Posterior vena cava (tissue), 2 donors: ENCODE data around the gene ID2. TPM values are rescaled to one million over a fixed set of nuclear protein-coding genes. Genes with fewer than 3 reads are reported as not detected.

Source experiments
- DNase-seq: peaks from one replicate; pipeline ENCODE4 v3.0.0-alpha.2; 2020; ENCODE audit warnings: low spot score
- intact Hi-C, 2 donors: fragments of 100-400 bp; cut with DNase I; formaldehyde crosslinking; loops; one replicate each; pipeline versions ENCODE4 v1.14.1 to v1.14.2; 2022 to 2023
- total RNA-seq, 2 donors: library from RNA; stranded (reverse); fragmentation: NEBNext Ultra II Directional; extraction: Animal tissue kit (Norgen Biotek cat#: 25700); gene quantifications; one replicate each; pipeline ENCODE4 v1.2.1, GENCODE V29; 2021
- donor health status: DM: yes; HTN: yes; CAD: no.
- donor health status: DM: yes; HTN: yes; CAD: no.

The ID2 gene
- total RNA-seq, 2 donors from 2014 or later = 82.2 to 135 TPM

DNA sequence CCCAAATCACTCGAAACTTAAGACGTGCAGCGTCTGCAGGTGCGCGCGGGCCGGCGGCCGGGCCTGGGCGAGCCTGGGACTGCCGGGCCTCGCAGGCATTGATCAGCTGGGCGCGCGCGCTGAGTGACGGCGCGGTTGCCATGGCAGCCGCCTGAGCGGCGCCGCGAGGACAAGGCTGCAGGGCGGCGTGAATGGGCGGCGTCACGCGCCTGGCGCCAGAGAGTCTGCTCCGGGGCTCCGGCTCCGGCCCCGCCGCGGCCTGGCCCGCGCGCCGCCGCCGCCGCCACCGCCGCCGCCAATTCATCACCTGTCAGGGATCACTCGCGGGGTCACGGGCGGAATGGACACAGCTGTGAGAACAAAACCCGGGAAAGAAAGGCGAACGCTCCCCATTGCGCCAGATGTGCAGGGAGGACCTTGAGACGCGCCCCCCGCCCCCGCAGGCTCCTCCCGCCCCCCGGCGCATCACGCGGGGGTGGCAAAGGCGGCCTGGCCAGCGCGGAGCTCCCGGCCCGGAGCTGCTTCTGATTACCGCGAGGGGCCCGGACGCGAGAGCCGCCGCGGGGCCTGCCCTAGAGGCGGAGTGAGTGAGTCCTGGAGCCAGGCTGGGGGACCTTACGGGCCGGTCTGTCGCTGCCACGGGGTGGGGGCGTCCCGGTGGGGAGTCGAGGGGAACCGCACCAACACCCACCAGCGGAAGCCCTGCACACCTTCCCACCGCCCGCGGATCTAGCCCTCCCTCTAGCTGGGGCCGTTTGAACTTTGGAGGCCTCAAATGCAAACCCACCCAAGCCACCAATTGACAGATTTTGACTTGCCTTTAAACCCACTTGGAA, 2.9 kb upstream of the ID2 start:
- intact Hi-C loops = no loop called here
- peak; percentile 97 for DNase-seq

DNA sequence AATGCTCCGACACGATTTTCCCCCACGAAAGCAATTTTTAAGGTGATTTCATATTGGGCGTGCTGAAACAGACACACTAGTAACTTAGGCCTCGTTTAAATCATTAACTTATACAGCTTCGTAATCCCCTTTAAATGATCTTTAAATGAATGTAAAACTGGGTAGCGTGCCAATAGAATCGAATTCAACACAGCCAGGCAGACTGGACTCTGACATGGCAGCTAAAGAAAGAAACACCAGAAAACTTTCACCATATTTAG, 2.4 kb upstream of the ID2 start:
- no peak for DNase-seq
- intact Hi-C loops = no loop called here

DNA sequence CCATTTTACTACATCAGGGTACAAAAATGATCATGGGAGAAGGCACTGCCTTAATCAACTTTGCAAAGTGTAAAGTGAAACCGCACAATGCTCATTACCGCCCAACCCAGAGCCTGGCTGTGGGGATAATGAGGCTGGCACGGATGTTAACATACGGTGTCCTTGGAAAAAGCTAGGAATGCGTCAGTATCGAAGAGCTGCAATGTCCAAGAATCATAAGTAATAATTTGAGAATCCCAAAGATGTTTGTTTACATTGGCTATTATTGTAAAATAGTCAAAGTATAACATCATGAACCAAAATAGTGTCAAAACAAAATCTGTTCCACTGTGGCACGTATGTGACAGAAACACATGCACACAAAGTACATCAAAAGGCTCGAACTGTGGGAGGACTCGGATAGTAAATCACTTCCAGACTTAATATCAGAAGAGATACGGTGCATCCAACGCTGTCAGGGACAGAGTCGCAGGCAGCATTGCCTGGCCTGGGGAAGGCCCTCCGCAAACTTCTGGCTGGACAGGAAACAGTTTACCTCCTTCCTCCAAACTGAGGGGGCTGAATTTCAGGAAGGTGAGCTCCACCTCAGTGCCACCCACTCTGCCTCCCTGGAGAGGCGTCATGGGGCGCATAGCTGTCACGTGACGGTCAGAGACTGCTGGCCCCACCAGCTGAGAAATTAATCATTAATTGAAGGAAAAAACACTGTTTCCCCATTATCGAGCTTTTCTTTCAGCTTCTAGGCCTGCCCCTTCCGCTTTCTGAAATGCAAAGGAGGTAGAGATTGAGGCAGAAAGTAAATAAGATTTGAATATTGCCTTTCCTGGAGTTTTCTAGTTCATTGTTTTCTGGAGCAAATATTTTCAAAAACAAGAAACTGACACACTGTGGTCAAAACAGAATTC, 1.8 kb upstream of the ID2 start:
- DNase-seq = no peak
- intact Hi-C loops = no loop called here

DNA sequence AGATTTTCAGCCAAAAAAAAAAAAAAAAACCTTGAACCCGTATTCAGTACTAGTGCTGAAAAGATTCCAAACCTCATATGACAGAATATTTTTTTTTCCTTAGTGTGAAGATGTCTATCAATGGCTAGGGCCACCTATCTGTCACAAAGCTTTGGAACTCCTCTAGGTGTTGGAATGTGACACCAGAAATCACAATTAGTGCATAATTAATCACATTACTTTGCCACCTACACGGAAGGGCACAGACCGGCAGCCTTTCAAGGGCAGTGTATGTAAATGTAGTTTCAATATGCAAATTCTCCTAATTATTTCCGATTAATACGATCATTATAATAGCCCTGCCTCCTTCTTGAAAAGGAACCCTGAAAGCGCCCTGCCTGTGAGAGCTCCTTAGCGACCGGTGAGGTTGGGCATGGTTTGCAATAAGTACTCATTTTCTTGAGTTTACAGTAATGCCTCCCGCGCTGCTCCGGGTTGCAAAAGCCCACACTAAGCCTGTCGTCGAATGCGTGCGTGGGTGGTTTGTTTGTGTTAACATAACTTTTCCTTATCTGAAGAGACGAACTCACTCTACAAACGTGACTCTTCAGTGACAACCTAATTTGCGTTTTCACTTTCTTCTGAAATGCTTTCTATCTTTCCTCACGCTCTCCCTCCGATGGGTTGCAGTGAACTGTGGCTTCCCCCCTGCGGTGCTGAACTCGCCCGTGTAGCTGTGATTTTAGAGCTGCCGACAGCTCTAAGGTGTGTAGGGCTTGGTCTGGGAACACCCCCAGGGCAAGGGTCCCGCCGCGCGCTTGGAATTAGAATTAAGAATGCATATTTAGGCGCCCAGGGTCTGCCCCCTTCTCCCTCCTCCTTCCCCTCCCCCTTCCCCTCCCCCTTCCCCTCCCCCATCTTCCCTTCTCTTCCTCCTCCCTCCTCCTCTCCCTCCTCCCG, 765 bp upstream of the ID2 start:
- DNase-seq = peak; percentile 92
- intact Hi-C loops = no loop called here

DNA sequence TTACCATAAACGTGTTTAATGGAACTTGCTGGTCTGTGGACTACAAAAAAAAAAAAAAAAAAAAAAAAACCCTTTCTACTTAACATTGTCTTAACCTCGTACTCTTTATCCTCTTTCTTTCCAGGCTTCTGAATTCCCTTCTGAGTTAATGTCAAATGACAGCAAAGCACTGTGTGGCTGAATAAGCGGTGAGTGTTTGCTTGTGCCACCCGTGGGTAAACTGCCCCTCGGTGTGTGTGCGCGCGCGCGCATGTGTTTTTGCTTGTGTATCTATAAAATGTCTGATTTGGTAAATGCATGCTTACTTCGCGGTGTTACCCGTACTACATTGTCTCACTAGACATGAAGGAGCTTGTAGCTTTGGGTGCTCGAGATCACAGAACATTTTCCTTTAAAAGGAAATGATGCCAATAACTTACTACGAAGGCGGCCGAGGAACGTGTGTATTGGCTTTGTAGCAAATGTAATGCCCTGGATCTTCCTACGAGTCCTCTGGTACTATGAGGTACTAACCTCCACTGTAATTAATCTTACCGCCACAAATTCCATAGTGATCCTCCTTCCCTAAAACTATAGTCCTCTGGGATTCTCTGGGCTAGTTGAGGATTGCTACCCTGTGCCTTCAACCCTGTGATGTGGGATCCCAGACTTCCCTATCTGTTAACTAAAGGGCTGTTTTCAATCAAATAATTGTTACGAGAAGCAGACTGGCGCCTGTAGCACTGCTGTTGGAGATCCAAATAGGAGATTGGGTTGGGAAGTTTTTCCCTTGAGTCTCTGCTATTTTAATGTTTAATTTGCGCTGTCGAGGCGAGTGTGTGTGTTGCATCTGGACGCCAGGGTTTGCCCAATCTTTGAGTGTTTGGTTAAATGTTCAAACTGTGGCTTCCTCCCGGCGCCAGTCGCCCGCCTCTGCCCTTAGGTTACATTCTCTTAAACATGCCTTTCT, 1.1 kb downstream of the ID2 start:
- DNase-seq = no peak
- intact Hi-C loops = no loop called here

DNA sequence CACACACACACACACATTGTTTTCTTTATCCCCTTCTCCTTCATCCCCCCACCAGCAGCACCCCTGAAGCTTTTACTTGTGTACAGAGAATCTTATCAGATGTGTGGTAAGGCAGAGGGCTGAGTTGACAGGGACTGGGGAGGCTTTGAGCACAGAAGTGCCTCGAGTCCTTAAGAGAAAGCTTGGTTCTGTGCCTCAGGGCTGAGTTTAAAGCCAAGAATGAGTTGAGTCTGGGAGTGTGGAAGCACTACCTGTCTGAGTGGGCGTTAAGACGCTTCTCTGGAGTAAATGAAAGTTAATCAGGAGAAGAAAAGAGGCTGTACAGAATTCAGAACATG, 2.7 kb downstream of the ID2 start:
- no peak for DNase-seq
- intact Hi-C loops = no loop called here

DNA sequence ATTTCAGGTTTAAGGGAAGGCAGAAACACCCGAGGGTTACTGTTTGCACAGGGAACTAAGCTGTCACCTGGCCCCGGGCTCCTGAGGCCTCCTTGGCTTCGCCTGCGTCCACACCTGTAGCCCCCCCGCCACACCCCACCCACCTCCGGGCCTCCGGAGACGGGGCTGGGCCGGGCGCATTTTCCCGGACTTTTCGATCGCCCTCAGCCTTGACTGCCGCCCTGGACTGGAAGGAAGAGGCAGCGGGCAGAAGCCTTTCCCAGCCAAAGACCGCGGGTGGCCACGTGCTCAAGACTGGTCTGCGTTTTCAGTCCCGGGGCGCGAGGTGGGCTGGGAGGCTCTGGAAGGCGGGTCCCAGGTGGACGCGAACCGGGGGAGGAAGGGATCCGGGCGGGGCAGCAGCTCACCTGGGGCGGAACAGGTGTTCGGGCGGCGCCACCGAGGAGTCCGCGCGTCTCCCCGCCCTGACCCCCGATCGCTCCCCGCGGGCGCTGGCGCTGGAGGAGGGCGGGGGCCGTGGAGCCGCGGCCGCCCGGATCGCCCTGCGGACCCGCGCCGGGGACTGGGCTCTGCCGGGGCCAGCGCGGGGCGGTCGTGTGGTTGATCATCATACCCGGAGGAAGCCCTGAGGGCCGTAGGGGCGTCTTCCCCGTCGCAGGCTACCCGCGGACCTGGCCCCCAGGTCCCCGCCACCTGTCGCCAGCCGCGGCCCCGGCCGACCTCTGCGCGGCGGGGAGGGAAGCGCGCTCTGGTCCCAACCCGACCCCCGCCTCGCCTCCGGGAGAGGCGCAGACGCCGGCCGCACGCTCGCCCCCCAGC, 3.2 kb downstream of the ID2 start:
- intact Hi-C loops = loop anchor here (5.0 kb wide), 1 partner anchor 1258 kb away; no protein-coding TSS in a partner anchor
- DNase-seq = peak; percentile 90

DNA sequence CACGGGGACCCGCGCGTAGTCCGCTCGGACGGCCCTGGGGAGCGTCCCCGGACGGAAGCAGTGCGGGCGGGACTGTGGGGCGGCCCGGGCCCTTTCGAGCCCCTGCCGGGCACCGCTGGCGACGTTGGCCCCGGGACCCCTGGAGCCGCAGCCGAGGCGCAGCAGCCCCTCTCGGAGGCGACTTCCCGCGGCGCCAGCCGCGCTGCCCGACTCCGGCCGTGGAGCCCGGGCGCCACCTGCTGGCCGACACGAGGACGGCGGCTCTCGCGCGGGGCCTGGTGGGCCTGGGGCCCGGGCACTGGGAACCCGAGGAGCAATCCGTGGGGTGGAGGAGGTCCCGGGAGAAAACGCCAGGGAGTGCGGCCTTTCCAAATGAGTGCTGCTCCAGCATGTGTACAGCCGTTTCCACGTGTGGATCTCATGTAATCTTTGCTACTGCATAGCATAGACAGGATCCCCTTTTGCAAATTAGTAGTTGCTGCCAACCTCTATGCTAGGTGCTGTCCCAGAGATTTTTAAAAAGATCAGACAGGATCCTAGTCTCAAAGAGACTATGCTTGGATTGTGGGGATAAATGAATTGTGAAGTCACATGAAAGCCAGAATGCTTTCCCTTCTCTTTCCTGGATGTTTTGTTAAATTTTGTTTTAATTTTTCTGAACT, 4.0 kb downstream of the ID2 start:
- intact Hi-C loops = loop anchor here (5.0 kb wide), 1 partner anchor 1259 kb away; no protein-coding TSS in a partner anchor
- peak; percentile 93 for DNase-seq

DNA sequence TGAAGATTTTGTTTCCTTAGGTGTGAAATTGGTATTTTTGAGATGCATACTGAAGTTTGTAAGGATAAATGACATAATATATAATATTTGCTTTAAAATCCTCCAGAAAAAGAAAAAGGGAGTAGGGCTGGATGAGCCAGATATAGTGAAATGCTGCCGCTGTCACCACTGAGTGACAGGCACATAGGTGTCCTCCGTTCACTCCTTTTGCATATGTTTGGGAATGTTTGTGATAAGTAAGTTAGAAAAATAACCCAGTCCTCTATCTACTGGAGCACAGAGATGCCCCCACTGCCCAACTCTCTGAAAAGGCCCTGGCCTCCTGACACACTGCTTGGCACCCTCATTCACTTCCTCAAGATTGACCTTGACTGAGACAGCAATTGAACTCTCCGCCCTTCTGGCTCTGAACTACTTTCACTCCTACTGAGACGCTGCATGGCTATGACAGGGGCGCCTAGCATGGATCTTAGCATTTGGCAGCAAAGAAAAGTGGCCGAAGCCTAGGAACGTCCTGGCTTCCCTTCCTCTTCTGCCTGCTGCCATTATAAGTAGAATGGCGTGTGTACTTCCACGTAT, 10.1 kb downstream of the ID2 start:
- intact Hi-C loops = loop anchor here in 1 of 2 donors (2.0 kb wide), 1 partner anchor 691 kb away; no protein-coding TSS in a partner anchor
- no peak for DNase-seq

DNA sequence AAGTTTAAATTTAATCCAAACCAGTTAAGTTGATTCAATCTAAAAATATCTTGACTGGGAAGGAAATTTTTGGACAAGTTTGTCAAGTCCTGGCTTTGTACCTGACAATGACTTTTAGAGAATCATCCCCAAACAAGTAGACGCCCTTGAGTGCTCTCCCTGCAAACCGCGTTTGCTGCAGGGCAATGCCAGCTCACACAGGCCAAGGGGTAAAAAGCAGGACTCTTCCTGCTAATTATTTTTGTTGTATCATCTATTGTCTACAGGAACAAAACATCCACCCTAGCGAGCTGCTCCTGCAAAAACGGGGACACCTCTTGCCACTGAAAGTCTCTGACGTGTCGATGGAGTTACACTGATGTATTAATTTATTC, 10.9 kb downstream of the ID2 start:
- intact Hi-C loops = loop anchor here in 1 of 2 donors (2.0 kb wide), 1 partner anchor 692 kb away; no protein-coding TSS in a partner anchor
- no peak for DNase-seq

DNA sequence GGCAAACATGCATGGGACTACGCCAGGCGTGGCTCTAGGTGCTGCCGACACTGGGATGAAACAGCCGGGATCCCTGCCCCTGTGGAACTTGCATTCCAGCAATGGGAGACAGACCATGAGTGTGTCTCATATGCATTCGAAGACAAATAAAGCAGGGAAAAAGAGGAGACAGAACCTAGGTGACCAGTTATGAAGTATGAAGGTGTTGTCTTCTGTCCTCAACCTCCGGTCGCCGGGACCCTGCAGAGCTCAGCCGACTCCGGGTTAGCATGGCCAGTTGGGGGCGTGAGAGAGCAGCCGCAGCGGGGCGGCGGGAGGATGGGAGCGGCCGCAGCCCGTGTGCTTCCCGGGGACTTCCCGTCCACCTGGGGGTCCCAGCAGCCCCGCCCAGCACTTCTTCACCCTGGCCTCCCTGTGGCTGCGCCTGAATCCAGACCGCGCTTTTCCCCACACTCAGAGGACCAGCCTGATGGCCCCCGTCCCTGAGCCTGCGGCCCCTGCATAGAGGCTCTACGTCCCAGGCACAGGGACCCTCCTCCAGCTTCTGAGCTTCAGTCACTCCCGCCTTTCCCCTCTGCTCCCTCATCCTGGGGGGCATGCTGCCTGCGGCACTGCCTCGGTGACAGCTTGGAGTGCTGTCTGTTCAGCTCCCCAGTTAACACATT, 11.4 kb downstream of the ID2 start:
- intact Hi-C loops = loop anchor here in 1 of 2 donors (2.0 kb wide), 1 partner anchor 692 kb away; no protein-coding TSS in a partner anchor

DNA sequence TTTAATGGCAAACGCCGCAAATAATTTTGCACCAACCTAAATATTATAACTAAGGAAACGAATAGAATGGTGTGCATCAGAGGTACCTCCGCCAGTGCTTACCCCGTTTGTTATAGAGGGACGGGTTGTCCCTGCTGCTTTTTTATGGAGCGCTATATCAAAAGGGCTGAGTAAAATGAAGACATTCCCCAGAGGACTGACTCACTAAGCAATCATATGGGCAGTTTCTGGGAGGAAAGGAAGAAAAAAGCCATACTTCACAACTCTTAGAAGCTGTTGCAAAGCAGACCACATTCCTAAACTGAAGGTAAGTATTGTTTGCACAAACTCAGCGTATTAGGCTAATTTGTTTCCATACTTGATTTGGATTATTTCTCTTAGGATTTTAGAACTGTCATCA, 12.9 kb downstream of the ID2 start:
- intact Hi-C loops = no loop called here
- DNase-seq = no peak

More for the DNA sequence above, 11.4 kb downstream of the ID2 start:
- DNase-seq = no peak

DNA sequence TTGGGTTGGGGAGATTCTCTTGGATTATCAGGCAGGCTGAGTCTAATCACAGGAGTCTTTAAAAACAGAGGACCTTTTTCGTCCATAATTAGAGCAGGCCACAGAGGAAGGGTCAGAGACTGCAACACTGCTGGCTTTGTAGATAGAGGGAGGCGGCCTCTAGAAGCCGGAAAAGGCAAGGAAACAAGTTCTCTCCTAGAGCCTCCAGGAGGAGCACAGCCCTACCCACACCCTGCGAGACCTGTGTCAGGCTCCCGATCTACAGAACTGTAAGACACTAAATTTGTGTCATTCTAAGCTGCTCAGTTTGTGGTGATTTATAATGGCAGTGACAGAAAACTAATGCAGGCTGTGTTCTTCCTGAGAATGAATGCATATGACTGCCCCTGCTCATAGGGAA, 15.3 kb downstream of the ID2 start:
- DNase-seq = no peak
- intact Hi-C loops = no loop called here

DNA sequence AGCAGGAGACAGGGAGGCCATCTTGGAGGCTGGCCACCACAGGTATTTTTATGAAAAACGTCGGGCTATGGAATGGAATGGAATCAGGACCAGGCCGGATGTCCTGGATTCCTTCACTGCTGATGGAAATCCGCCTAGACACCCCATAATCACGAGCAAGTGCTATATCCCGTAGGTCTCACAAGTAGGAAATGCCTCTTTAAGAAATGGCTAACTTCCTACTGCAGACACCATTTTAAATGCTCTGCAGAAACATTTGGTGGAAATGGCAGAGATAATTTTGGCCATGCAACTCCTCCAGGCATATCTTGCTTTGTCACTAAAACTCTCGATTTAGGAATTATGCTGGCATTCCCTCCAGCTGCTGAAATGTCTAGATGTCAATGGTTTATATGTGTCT, 18.0 kb downstream of the ID2 start:
- no peak for DNase-seq
- intact Hi-C loops = loop anchor here in 1 of 2 donors (10.0 kb wide), 1 partner anchor 1045 kb away; no protein-coding TSS in a partner anchor

DNA sequence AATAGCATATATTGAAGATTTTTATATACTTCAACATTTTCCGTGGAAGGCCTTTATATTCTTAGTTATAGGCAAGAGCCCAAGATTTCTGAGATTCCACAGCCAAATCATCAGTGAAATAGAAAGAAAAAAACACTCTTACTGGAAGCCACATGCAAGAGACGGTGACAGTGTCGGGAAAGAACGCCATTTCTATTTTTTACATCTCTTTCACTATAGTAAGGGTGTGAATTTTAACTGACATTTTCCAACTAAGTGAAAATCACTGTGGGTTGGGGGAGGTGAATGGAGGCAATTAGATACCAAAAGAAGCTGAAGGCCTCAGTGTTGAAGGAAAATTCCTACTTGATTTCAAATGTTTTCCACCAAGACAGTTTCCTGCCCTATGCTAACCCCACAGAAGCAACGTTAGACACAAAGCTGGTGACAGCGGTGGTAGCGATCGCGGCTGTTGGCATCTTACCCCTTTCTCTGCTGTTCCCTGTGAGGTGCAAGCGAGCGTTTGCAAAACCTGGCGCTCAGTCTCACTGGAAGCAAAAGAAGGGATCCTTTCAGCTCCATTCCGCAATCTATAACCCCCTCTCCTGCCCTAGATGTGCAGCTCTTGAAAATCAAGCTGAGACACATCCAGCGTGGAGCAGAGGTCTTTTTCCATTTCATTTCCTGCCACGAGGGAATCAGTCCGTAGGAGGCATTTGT, 20.0 kb downstream of the ID2 start:
- no peak for DNase-seq
- intact Hi-C loops = loop anchor here in 1 of 2 donors (10.0 kb wide), 1 partner anchor 1047 kb away; no protein-coding TSS in a partner anchor
